Suprapubic skin (tissue), 4 donors: ENCODE measurements around the gene TM9SF2. TPM values are rescaled to one million over a fixed set of nuclear protein-coding genes. Genes with fewer than 3 reads are reported as not detected.

Experiments used
- DNase-seq, 2 donors: peaks; one replicate each; pipeline ENCODE4 v3.0.0-alpha.2; 2019; ENCODE audit warnings: low spot score in 2 of 2
- H3K27ac ChIP-seq: fragments of 200-600 bp; sonication (generic); one replicate; pipeline ENCODE4 v1.5.1; 2019
- H3K27me3 ChIP-seq: fragments of 200-600 bp; sonication (generic); one replicate; pipeline ENCODE4 v1.5.1; 2019
- H3K36me3 ChIP-seq: fragments of 200-600 bp; sonication (generic); one replicate; pipeline ENCODE4 v1.5.1; 2019
- H3K4me1 ChIP-seq: fragments of 200-600 bp; sonication (generic); one replicate; pipeline ENCODE4 v1.5.1; 2019
- H3K4me3 ChIP-seq: fragments of 200-600 bp; sonication (generic); one replicate; pipeline ENCODE4 v1.5.1; 2019; ENCODE audit warnings: mild to moderate bottlenecking
- H3K9me3 ChIP-seq: fragments of 200-600 bp; sonication (generic); one replicate; pipeline ENCODE4 v1.5.1; 2019
- CTCF ChIP-seq, 2 donors: fragments of 200-600 bp in 1 of 2; fragments of 450-650 bp in 1 of 2; sonication (generic) in 1 of 2; IDR thresholded peaks; one replicate each; pipeline ENCODE4 v1.5.1; 2016 to 2019; ENCODE audit warnings: antibody characterized with exemption in 2 of 2, mild to moderate bottlenecking in 1 of 2, moderate library complexity in 1 of 2
- EP300 ChIP-seq: sonication (generic); formaldehyde crosslinking; IDR thresholded peaks from one replicate; pipeline ENCODE4 v1.6.1; 2017; ENCODE audit warnings: antibody characterized with exemption
- POLR2A ChIP-seq, 2 donors: fragments of 450-650 bp; IDR thresholded peaks; one replicate each; pipeline ENCODE4 v1.6.1; 2017; ENCODE audit warnings: antibody characterized with exemption in 2 of 2, mild to moderate bottlenecking in 2 of 2, moderate library complexity in 2 of 2
- POLR2AphosphoS5 ChIP-seq, 3 donors: sonication (generic); formaldehyde crosslinking; IDR thresholded peaks; one replicate each; pipeline ENCODE4 v1.6.1; 2017; ENCODE audit warnings: antibody characterized with exemption in 3 of 3
- WGBS: methylation state at CpG from one replicate; pipeline ENCODE4 v1.1.5; 2018; 5-methylcytosine and 5-hydroxymethylcytosine counted together
- total RNA-seq, 4 donors: library from RNA; depleted of rRNA; stranded (reverse); fragments of >200 nt; gene quantifications; one replicate each; pipeline ENCODE4 v1.1.0, GENCODE V29; 2016

Gene TM9SF2
- total RNA-seq, 4 donors from 2014 or later: 64.2 to 108 (median 91.4) TPM

GRCh38 chr13:99463646-99464397 lies 37.5 kb upstream of the TM9SF2 start:
- H3K9me3 ChIP-seq: no peaks in the 10 kb centered on the region
- 94% methylated on average over 3 of the region's 3 CpGs for WGBS
- no peak for DNase-seq
- H3K4me3 ChIP-seq: no peak overlapping the region
- H3K36me3 ChIP-seq: no peaks in the 10 kb centered on the region
- TF ChIP-seq EP300 (no peak), CTCF (IDR thresholded peaks at IDR 0.05) (no peak)
- H3K27me3 ChIP-seq: no peaks in the 10 kb centered on the region
- no peaks in the 10 kb centered on the region for H3K4me1 ChIP-seq
- no peak overlapping the region for H3K27ac ChIP-seq

GRCh38 chr13:99464441-99464949 lies 36.8 kb upstream of the TM9SF2 start:
- no peak for TF ChIP-seq EP300
- no peak for TF ChIP-seq CTCF (IDR thresholded peaks at IDR 0.05)
- TF ChIP-seq POLR2AphosphoS5 (IDR thresholded peaks at IDR 0.05): no peak
- no peak for TF ChIP-seq POLR2A (IDR thresholded peaks at IDR 0.05)
- Histone ChIP-seq H3K4me3 (no peak overlapping the region), H3K27ac (no peak overlapping the region), H3K4me1 (no peaks in the 10 kb centered on the region), H3K27me3 (no peaks in the 10 kb centered on the region), H3K36me3 (no peaks in the 10 kb centered on the region), H3K9me3 (no peaks in the 10 kb centered on the region)
- no peak for DNase-seq
- 48% methylated on average over 9 of the region's 9 CpGs for WGBS

- H3K27me3 ChIP-seq: no peaks in the 10 kb centered on the region
- TF ChIP-seq POLR2A (IDR thresholded peaks at IDR 0.05) (no peak), POLR2AphosphoS5 (IDR thresholded peaks at IDR 0.05) (no peak), CTCF (IDR thresholded peaks at IDR 0.05) (no peak), EP300 (no peak)
- no peak overlapping the region for H3K27ac ChIP-seq
- WGBS: 64% methylated on average over 2 of the region's 2 CpGs
- no peaks in the 10 kb centered on the region for H3K9me3 ChIP-seq
- H3K4me3 ChIP-seq: no peak overlapping the region
- no peak for DNase-seq
- H3K4me1 ChIP-seq: no peaks in the 10 kb centered on the region
- no peaks in the 10 kb centered on the region for H3K36me3 ChIP-seq
Observed at GRCh38 chr13:99465454-99465853, 35.8 kb upstream of the TM9SF2 start.

- WGBS: 77% methylated on average over 4 of the region's 4 CpGs
- H3K4me1 ChIP-seq: no peaks in the 10 kb centered on the region
- no peak for TF ChIP-seq CTCF (IDR thresholded peaks at IDR 0.05)
- no peak for TF ChIP-seq POLR2A (IDR thresholded peaks at IDR 0.05)
- TF ChIP-seq EP300: no peak
- TF ChIP-seq POLR2AphosphoS5 (IDR thresholded peaks at IDR 0.05): no peak
Observed at GRCh38 chr13:99467764-99468163, 33.5 kb upstream of the TM9SF2 start.

GRCh38 chr13:99469041-99469440 lies 32.2 kb upstream of the TM9SF2 start:
- H3K36me3 ChIP-seq: no peaks in the 10 kb centered on the region
- H3K4me3 ChIP-seq: no peak overlapping the region
- WGBS: 77% methylated on average over 2 of the region's 2 CpGs
- DNase-seq: no peak
- no peaks in the 10 kb centered on the region for H3K27me3 ChIP-seq
- H3K27ac ChIP-seq: no peak overlapping the region
- no peaks in the 10 kb centered on the region for H3K4me1 ChIP-seq
- H3K9me3 ChIP-seq: no peaks in the 10 kb centered on the region
- TF ChIP-seq CTCF (IDR thresholded peaks at IDR 0.05) (no peak), EP300 (no peak), POLR2AphosphoS5 (IDR thresholded peaks at IDR 0.05) (no peak), POLR2A (IDR thresholded peaks at IDR 0.05) (no peak)

More at GRCh38 chr13:99467764-99468163, 33.5 kb upstream of the TM9SF2 start:
- Histone ChIP-seq H3K27ac (no peak overlapping the region), H3K4me3 (no peak overlapping the region), H3K27me3 (no peaks in the 10 kb centered on the region), H3K36me3 (no peaks in the 10 kb centered on the region), H3K9me3 (no peaks in the 10 kb centered on the region)
- DNase-seq: no peak
